GM19324 (cell line): ENCODE results near the gene MACC1.

Source experiments
- ATAC-seq: cut with Tn5 transposase; IDR thresholded peaks from one replicate; pipeline ENCODE4 v1.9.1; 2021; ENCODE audit warnings: mild to moderate bottlenecking, moderate library complexity; ENCODE audit not compliant: unreplicated experiment, low FRiP score

Gene MACC1

GRCh38 chr7:20185988-20186387, 31.2 kb downstream of the MACC1 start:
- ATAC-seq = no peak

DNA sequence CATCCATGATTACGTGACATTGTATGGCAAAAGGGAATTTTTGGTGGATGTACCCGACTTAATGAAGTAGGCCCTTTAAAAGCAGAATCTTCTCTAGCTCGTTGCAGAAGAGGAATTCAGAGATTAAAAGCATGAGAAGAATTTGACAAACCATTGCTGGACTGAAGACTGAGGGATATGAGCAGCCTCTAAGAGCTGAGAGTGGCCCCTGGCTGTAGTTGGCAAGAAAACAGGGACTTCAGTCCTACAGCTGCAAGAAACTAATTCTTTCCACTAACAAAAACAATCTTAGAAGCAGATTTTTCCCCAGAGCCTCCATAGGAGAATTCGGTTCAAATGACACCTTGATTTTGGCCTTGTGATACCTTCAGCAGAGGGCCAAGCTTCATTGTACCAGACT, 34.1 kb downstream of the MACC1 start:
- no peak for ATAC-seq

DNA sequence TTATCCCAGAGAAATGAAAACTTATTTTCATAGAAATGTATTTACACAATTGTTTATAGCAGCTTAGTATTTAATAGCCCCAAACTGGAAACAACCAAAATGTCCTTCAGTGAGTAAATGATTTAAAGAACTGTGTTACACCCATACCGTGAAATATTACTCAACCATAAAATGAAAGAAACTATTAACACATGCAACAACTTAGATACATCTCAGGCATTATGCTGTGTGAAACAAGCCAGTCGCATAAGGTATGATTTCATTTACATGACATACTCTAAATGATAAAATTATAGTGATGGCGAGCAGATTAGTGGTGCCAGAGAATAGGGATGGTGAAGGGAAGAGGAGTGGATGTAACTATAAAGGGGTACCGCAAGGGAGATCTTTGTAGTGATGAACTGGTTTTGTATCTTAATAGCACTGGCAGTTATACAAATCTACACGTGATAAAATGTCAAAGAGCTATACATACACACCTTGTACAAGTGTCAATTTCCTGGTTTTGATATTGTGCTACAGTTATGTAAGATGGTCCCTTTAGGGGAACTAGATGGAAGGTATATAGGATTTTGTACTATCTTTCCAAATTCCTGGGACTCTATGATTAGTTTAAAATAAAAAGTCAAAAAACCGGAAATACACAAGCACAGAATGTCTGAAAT, 40.5 kb downstream of the MACC1 start:
- no peak for ATAC-seq

GRCh38 chr7:20173828-20174227, 43.4 kb downstream of the MACC1 start:
- ATAC-seq = no peak

GRCh38 chr7:20172736-20173334, 44.3 kb downstream of the MACC1 start:
- no peak for ATAC-seq

DNA sequence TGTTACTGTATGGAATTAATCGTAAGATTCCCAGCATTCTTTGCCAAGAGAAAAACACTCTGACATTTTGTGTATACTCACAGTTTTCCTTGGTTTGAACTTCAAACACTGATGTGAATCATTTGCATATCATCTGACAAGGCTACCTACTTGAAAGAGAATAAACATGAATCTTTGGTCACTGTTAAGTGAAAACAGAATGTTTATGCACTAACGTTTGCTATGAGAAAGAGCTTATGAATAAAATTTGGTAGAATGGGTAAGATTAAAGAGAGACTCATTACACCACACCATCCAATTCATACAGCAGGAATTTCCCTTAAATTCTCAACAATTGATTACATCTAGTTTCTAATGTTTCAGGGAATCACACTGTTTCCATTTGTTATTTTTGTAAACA, 46.6 kb downstream of the MACC1 start:
- no peak for ATAC-seq

DNA sequence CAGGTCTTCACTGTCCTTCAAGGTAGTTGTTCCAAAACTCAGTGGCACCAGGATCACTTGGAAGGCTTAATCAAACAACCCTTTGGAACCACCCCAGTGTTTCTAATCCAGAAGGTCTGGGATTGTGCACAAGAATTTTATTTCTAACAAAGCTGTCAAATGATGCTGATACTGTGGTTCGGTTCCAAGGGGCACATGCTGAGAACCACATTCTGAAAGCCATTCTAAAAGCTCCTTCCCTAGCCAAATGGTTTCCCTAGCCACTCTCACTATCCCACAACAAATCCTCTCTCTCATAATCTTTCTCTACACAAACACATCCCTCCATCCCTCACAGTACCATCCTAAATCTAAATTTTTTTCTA, 52.1 kb downstream of the MACC1 start:
- ATAC-seq = no peak

DNA sequence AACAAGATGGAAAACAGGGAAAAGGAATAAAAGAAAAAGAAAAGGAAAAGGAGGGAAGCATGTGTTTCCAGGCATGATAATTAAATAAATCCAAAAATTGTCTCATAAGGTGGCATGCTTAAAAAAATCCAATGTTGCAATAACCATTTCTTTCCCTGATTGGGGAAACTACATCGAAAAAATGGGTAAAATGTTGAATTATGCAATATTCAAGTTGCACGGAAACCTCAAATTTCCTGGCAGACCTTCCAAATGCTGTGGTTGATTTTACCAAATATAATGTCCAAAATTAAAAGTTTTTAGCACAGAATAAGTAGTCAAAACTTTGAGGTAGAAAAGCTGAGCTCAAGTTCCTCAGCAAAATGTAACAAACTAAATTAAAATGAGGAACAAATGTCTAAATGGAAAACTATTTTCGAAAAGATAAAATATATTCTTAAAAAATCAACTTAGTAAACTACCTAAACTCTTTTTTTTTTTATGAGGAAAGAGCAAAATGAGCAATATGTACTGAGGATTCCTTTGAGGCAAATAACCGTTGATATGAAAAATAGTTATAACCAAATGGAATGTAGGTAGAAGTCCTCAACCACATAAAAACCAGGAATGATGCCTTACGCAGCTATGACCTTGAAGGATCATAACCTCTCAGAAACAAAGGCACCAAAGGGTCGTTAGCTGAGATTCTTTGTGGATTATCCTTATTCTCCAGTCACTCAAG, 52.6 kb downstream of the MACC1 start:
- ATAC-seq = no peak

- ATAC-seq = no peak
These were observed 54.5 kb downstream of the MACC1 start for GRCh38 chr7:20162665-20163064.

GRCh38 chr7:20159226-20159747, 57.9 kb downstream of the MACC1 start:
- no peak for ATAC-seq

DNA sequence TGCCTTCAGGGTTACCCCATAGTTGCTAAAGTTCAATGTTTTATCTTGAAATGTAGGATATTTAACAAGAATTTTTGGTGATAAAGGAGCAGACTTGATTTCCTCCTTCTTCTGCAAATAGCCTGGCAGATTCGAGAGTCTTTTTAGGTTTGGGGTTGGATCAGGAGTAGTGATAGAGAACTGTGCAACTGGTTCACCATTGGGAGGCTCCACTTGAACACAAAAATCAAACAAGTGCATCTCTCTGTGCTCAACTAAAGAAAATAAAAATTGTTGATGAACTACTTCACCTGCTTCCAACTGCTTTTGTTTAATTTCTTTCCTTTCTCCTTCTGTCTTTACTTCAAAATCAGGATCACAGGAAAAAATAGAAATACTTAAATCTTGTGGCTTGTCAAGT, 58.5 kb downstream of the MACC1 start:
- no peak for ATAC-seq

DNA sequence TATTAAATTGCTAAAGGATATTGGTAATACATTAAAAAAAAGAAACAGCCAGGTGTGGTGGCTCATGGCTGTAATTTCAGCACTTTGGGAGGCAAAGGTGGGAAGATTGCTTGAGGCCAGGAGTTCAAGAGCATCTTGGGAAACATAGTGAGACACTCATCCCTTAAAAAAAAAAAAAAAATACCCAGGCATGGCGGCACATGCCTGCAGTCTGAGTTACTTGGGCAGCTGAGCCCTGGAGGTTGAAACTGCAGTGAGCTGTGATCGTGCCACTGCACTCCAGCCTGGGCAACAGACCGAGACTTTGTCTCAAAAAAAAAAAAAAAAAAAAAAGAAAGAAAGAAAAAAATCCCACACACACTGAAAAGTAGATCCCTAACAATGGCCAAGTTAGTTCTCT, 59.7 kb downstream of the MACC1 start:
- ATAC-seq = no peak

GRCh38 chr7:20153999-20154398, 63.2 kb downstream of the MACC1 start:
- no peak for ATAC-seq

- ATAC-seq = no peak
These were observed 63.6 kb downstream of the MACC1 start for GRCh38 chr7:20153567-20153966.

DNA sequence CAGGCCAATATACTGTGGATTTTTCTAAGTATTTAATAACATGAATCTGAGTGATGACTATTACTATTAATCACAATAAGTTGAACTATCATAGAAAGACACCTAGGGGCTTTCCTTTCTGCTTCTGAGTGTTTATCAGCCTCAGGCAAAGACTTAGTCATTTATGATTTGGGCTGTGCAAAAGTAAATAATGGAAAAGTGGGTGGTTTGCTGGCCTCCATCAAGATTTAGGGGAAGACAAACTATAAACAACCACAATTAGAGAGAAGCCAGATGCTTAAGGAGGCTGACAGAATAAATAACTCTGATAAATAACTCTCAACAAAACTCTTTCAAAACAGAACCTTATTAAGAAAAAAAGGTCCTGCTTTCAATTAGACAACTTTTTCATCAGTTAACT, 64.7 kb downstream of the MACC1 start:
- no peak for ATAC-seq

DNA sequence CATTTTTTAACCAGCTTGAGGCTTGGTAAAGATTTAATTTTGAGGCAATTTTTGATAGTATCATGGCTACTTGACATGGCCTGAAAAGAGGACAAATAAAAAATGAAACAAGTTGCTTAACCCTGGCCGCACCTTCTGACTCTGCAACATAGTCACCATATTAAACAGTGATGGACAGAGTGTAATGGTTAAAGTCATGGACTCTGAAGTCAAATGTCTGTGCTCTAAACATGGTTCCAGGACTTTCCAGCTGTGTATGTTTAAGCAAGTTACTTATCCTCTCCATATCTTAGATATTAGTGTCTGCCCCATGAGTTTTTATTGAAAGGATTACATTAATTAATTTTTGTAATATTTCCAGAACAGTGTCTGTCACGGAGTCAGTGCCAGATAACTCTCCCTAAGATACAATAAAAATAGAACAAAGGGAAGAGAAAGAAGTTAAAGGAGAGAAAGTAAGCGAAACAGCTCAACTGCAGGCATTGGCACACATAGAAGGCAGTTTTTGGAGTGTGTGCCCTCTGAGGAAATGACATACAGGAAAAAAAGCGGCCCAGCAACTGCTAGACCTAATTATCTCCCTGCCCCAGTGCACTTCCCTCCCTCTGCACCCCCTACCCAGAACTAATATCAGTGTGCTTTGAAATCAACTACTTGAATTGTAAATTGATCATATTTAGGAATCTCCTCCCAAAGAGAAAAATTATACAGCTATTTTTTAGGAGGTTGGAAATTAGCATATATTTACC, 65.3 kb downstream of the MACC1 start:
- no peak for ATAC-seq

GRCh38 chr7:20146451-20146850, 70.7 kb downstream of the MACC1 start:
- no peak for ATAC-seq

GRCh38 chr7:20144801-20145200, 72.4 kb downstream of the MACC1 start:
- no peak for ATAC-seq

GRCh38 chr7:20141666-20142065, 75.5 kb downstream of the MACC1 start:
- ATAC-seq = no peak

DNA sequence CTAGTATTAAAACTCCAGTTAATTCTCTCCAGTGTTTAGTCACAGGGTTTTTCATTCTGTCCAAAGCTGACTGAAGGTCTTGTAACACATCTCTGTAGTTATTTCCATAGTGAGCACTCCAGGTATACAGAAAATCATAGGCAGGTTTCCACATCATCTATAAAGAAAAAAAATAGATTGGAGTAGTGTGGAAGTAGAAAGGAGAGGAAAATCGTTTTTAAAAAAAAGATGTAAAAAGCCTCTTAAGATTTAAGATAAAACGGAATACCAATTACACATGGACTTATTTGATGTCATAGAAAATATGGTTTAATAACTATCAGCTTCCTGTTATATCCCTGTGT, 76.2 kb downstream of the MACC1 start:
- ATAC-seq = no peak

- no peak for ATAC-seq
These were observed 76.7 kb downstream of the MACC1 start for GRCh38 chr7:20140291-20141001.
